IPS-18c (cell line): ENCODE measurements around the gene PIWIL4.
"Not testable (repeated sequence)": the region's sequence is repeated elsewhere in the genome, so short reads cannot be mapped to it uniquely, and the experiment has no call there.

Source experiments
- H3K4me3 ChIP-seq: 2 replicates; pipeline ENCODE4 v1.7.0; 2013; ENCODE audit warnings: low read depth, mild to moderate bottlenecking, low read length, moderate library complexity; ENCODE audit not compliant: insufficient read depth
- H3K9me3 ChIP-seq: one replicate; pipeline ENCODE4 v1.6.1; 2013; ENCODE audit warnings: mild to moderate bottlenecking, low read length, moderate library complexity; ENCODE audit not compliant: control insufficient read depth, insufficient read depth

The PIWIL4 gene

GRCh38 chr11:94599510-94599909 is 32.3 kb downstream of the PIWIL4 start:
- Histone ChIP-seq H3K9me3 (no peaks in the 10 kb centered on the region), H3K4me3 (no peak overlapping the region)

- Histone ChIP-seq H3K4me3 (no peak overlapping the region), H3K9me3 (no peaks in the 10 kb centered on the region)
Observed at GRCh38 chr11:94602430-94603372, 35.5 kb downstream of the PIWIL4 start.

GRCh38 chr11:94603587-94603986 is 36.4 kb downstream of the PIWIL4 start:
- Histone ChIP-seq H3K4me3 (no peak overlapping the region), H3K9me3 (no peaks in the 10 kb centered on the region)

- no peaks in the 10 kb centered on the region for H3K9me3 ChIP-seq
- no peak overlapping the region for H3K4me3 ChIP-seq
Observed at GRCh38 chr11:94604482-94604881, 37.3 kb downstream of the PIWIL4 start.

- H3K4me3 ChIP-seq, result no peak overlapping the region
- no peaks in the 10 kb centered on the region for H3K9me3 ChIP-seq
Observed at GRCh38 chr11:94613120-94613519, 46.0 kb downstream of the PIWIL4 start.

GRCh38 chr11:94623120-94623735 is 56.1 kb downstream of the PIWIL4 start:
- no peak overlapping the region for H3K4me3 ChIP-seq
- no peaks in the 10 kb centered on the region for H3K9me3 ChIP-seq

GRCh38 chr11:94625422-94625821 is 58.3 kb downstream of the PIWIL4 start:
- H3K4me3 ChIP-seq, H3K9me3 ChIP-seq: not testable (repeated sequence)

- H3K4me3 ChIP-seq, H3K9me3 ChIP-seq: not testable (repeated sequence)
Observed at GRCh38 chr11:94627003-94627560, 59.9 kb downstream of the PIWIL4 start.

GRCh38 chr11:94629741-94630140 is 62.6 kb downstream of the PIWIL4 start:
- Histone ChIP-seq H3K9me3 (no peaks in the 10 kb centered on the region), H3K4me3 (no peak overlapping the region)

- Histone ChIP-seq H3K9me3 (no peaks in the 10 kb centered on the region), H3K4me3 (no peak overlapping the region)
Observed at GRCh38 chr11:94630221-94630620, 63.1 kb downstream of the PIWIL4 start.

- Histone ChIP-seq H3K4me3 (no peak overlapping the region), H3K9me3 (peaks cover 3% of the 10 kb centered on the region)
Observed at GRCh38 chr11:94632356-94632755, 65.2 kb downstream of the PIWIL4 start.

GRCh38 chr11:94635072-94635471 is 67.9 kb downstream of the PIWIL4 start:
- Histone ChIP-seq H3K9me3 (peaks cover 3% of the 10 kb centered on the region), H3K4me3 (no peak overlapping the region)

- H3K4me3 ChIP-seq, result no peak overlapping the region
- H3K9me3 ChIP-seq, result peaks cover 3% of the 10 kb centered on the region
Observed at GRCh38 chr11:94636388-94636949, 69.3 kb downstream of the PIWIL4 start.

- H3K4me3 ChIP-seq, result no peak overlapping the region
- peaks cover 3% of the 10 kb centered on the region for H3K9me3 ChIP-seq
Observed at GRCh38 chr11:94638301-94638901, 71.2 kb downstream of the PIWIL4 start.

GRCh38 chr11:94638902-94639373 is 71.8 kb downstream of the PIWIL4 start:
- H3K4me3 ChIP-seq, result no peak overlapping the region
- H3K9me3 ChIP-seq, result peaks cover 3% of the 10 kb centered on the region

- Histone ChIP-seq H3K9me3 (peaks cover 3% of the 10 kb centered on the region), H3K4me3 (no peak overlapping the region)
Observed at GRCh38 chr11:94639901-94640721, 72.9 kb downstream of the PIWIL4 start.
